MV-4-11 (cell line): Measurements from ENCODE around the gene ZBTB11.
"Not testable (repeated sequence)": the region's sequence is repeated elsewhere in the genome, so short reads cannot be mapped to it uniquely, and the experiment has no call there.

Experiments
- DNase-seq: peaks from one replicate; lab custom pipeline; 2025; lab: John Stamatoyannopoulos, UW

The ZBTB11 gene

GRCh38 chr3:101676765-101677435, at the start of gene ZBTB11:
Gene ZBTB11 (minus strand): TSS chr3:101677132. CDS start chr3:101676914, 218 bp downstream.
- DNase-seq, result no peak

GRCh38 chr3:101725890-101726275, 49.0 kb upstream of the ZBTB11 start:
- no peak for DNase-seq

DNA sequence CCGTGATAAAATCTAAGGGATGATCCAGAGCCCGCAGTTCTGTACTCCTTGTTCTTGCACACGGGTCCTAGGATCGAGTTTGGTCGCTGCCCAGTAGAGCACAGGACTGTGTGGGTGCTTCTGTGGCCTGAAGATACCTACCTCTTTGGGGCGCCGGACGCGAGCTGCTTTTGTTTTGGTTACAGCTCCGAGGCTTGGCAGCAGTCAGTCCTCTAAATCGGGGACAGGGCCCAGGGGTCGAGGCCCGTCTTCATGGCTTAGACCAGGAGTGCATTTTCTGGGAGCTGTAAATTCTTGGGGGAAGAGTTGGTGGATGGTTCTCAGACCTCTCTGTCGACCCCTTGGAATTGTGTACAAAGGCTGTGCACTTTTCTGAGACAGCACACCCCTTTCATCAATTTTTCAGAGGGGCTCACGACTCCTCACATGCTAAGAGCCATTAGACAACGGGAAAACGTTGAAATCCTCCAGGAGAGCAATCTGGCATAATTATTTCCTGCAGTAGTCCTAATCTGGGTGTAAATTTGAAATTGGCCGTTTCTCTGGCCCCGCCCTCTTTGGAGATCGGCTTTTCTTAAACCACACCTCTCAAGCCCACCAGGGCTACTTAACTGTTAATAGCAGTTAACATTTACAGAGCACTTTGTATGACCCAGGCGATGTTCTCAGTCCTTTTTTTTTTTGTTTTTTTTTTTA, 48.4 kb upstream of the ZBTB11 start:
- DNase-seq, result peak; percentile 23

DNA sequence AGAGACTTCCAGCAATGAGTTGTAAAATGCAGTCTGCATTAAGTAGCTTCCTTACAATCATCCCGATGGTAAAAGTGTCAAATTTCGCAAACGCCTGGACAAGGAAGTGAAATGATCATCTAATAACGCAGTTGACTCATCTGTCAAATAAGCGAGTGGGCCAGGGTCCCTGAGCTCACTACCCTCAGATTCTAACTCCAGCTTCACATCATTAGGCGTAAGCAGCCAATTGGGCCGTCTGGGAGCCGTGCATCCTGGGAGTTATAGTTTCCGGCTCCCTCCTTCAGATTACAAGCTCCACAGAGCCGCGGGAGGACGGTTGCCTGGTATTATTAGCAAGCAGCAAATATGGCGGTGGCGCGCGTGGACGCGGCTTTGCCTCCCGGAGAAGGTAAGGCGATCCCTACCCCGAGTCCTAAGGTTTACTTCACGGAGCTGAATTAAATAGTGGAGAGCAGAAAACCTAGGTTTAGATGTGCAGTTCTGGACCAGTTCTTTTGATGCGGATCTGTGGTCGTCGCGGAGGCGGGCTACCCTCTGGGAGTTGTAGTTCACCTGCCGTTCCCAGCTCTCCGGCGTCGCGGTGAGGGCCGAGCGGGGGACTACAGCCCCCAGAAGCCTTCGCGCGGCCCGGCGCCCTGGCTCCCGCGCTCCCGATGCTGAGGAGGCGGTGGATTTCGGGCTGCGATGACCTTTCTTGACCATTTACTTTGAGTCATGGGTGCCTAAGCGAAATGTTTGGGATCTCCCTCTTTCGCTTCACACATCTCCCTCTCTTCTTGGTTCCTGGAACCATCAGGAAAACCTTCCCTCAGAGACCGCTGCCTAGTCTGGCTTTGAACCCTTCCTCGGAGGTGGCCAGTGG, 47.6 kb upstream of the ZBTB11 start, which contains the start of gene CEP97:
CEP97 (plus strand) TSS at position 286 of the 865 bp plus-strand sequence; CDS start at position 349, 63 bp downstream.
- DNase-seq, result peak; percentile 92

- peak; percentile 81 for DNase-seq
Measured at GRCh38 chr3:101722394-101723173, 45.7 kb upstream of the ZBTB11 start.

DNA sequence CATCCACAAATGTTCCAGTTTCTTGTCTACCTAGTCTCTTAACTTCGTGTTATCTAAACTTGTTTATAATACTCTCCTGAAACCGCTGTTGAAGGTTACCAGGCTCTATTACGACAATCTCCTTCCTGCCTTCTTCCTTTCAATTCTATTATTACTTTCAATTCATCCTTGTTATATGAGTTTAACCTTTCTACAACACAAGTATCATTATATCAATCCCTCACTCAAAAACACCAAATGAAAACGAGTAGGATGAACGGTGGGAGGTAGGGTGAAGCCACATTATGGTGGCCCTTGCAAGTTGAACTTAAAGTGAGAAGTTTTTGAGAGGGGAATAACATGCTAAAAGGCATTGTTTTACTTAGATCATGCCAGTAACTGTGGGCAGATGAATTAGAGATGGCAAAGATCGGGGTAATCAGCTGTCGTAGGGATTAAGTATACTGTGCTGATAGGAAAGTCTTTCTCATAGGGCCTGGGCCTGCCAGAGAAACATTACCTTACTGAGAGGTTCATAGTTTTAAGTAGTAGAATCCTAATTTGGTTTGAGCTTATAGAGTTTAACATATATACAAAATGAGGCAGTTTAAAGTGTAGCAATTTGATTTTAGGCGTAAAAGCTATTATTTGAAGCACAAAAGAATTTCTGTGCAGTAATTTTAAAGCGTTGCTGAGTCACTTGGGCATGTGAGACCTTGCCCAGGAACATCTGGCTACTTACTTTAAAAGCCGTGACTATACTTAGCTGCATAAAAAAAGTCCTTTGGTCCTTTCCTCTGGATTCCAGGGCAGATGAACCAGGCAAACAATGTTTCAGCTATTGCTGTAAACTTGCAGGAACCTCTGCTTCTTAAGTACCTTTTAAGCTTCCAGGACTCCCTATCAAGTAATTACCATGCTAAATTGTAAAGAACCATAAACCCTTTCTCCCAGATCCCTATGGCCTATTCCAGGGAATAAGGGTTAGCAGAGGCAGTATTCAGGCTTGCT, 44.2 kb upstream of the ZBTB11 start:
- DNase-seq, result peak; percentile 38

- peak; percentile 16 for DNase-seq
Measured at GRCh38 chr3:101719604-101720185, 42.8 kb upstream of the ZBTB11 start.

- no peak for DNase-seq
Measured at GRCh38 chr3:101718455-101718854, 41.5 kb upstream of the ZBTB11 start.

- no peak for DNase-seq
Measured at GRCh38 chr3:101709126-101709525, 32.2 kb upstream of the ZBTB11 start.

GRCh38 chr3:101704639-101705038, 27.7 kb upstream of the ZBTB11 start:
- DNase-seq, result not testable (repeated sequence)

DNA sequence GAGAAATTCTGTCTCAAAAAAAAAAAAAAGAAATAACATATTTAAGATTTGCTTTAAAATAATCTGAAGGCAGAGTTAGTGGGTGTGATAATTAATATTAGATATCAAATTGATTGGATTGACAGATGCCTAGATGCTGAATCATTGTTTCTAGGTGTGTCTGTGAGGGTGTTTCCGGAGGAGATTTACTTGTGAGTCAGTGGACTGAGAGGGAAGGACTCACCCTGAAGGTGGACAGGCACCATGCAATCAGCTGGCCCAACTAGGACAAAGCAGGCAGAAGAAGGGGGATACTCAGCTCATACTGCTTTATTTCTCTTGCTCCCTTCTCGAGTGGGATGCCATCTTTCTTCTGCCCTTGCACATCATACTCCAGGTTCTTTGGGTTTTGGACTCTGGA, 26.2 kb upstream of the ZBTB11 start:
- no peak for DNase-seq

GRCh38 chr3:101702726-101703125, 25.8 kb upstream of the ZBTB11 start:
- no peak for DNase-seq

- no peak for DNase-seq
Measured at GRCh38 chr3:101701696-101702634, 25.0 kb upstream of the ZBTB11 start.

DNA sequence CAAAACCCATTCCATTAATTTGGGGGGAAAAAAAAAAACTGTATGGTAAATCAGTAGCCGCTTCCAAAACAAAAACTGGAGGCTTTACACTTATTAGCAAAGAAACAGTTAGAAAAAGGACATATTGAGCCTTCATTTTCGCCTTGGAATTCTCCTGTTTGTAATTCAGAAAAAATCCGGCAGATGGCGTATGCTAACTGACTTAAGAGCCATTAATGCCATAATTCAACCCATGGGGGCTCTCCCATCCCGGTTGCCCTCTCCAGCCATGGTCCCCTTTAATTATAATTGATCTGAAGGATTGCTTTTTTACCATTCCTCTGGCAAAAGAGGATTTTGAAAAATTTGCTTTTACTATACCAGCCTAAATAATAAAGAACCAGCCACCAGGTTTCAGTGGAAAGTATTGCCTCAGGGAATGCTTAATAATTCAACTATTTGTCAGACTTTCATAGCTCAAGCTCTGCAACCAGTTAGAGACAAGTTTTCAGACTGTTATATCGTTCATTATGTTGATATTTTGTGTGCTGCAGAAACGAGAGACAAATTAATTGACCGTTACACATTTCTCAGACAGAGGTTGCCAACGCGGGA, 18.9 kb upstream of the ZBTB11 start:
- no peak for DNase-seq

- DNase-seq, result not testable (repeated sequence)
Measured at GRCh38 chr3:101694836-101695235, 17.9 kb upstream of the ZBTB11 start.

- DNase-seq, result not testable (repeated sequence)
Measured at GRCh38 chr3:101693540-101693939, 16.6 kb upstream of the ZBTB11 start.

DNA sequence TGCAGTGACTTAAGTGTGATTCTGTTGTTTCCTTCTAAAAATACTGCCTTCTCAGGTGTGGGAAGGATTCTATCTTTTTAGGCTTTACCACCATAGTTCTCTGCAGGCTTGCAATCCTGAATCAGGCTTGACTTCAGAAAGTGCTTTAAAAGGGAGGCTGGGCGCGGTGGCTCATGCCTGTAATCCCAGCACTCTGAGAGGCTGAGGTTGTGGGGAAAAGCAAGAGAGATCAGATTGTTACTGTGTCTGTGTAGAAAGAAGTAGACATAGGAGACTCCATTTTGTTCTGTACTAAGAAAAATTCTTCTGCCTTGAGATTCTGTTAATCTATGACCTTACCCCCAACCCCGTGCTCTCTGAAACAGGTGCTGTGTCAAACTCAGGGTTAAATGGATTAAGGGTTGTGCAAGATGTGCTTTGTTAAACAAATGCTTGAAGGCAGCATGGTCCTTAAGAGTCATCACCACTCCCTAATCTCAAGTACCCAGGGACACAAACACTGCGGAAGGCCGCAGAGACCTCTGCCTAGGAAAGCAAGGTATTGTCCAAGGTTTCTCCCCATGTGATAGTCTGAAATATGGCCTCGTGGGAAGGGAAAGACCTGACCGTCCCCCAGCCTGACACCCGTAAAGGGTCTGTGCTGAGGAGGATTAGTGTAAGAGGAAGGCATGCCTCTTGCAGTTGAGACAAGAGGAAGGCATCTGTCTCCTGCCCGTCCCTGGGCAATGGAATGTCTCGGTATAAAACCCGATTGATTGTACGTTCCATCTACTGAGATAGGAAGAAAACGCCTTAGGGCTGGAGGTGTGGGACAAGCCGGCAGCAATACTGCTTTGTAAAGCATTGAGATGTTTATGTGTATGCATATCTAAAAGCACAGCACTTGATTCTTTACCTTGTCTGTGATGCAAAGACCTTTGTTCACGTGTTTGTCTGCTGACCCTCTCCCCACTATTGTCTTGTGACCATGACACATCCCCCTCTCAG, 15.0 kb upstream of the ZBTB11 start:
- DNase-seq, result not testable (repeated sequence)
